Body of pancreas (tissue), 4 donors: ENCODE results near the gene TARBP1.

ENCODE experiments used
- POLR2A ChIP-seq, 3 donors: fragments of 450-650 bp; IDR thresholded peaks; one replicate each; pipeline ENCODE4 v1.6.1; 2016; ENCODE audit warnings: antibody characterized with exemption in 3 of 3, mild to moderate bottlenecking in 2 of 3
- TF ChIP-seq, protein P1 (sequence below), 7 experiments: fragments of 450-650 bp in 4 of 7; fragments of 200-600 bp in 3 of 7; sonication (generic) in 3 of 7; IDR thresholded peaks; one replicate each; pipeline ENCODE4 v1.5.1; 2016 to 2019; ENCODE audit warnings: antibody characterized with exemption in 7 of 7

DNA sequence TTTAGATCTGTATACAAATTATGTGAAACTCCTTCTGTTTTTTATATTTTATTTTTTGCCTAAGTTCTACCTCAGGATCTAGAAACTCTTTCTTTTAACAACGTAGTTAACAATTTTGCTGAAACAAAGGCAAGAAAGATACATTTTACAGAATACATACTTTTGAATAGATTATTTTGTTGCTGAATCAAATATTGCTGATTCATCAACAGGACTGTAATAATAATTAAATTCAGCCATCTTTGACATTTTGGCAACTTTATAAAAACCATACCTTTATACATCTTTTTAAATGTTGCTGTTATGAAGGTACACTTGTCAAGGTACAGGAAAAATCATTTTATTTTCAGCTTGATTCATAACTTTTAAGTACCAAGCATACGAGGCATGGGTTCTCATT is 116.4 kb downstream of the TARBP1 start:
- TF ChIP-seq POLR2A (IDR thresholded peaks at IDR 0.05), result no peak
- TF ChIP-seq, protein P1, sequence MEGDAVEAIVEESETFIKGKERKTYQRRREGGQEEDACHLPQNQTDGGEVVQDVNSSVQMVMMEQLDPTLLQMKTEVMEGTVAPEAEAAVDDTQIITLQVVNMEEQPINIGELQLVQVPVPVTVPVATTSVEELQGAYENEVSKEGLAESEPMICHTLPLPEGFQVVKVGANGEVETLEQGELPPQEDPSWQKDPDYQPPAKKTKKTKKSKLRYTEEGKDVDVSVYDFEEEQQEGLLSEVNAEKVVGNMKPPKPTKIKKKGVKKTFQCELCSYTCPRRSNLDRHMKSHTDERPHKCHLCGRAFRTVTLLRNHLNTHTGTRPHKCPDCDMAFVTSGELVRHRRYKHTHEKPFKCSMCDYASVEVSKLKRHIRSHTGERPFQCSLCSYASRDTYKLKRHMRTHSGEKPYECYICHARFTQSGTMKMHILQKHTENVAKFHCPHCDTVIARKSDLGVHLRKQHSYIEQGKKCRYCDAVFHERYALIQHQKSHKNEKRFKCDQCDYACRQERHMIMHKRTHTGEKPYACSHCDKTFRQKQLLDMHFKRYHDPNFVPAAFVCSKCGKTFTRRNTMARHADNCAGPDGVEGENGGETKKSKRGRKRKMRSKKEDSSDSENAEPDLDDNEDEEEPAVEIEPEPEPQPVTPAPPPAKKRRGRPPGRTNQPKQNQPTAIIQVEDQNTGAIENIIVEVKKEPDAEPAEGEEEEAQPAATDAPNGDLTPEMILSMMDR (IDR thresholded peaks at IDR 0.05), result no peak
